Natural killer cell (primary cell): Measurements from ENCODE around the gene C1orf21. TPM values are rescaled to one million over a fixed set of nuclear protein-coding genes. Genes with fewer than 3 reads are reported as not detected.
A peak's percentile ranks its signal among the peaks of the same experiment; 100 is the strongest.

ENCODE experiments used
- ATAC-seq, 3 donors: fragments of 150-1000 bp in 2 of 3; fragments of 200-7000 bp in 1 of 3; cut with Tn5 transposase; 1 replicate in 1 of 3; 2 replicates in 2 of 3; pipeline ENCODE4 v1.10.0; 2021; ENCODE audit warnings: mild to moderate bottlenecking in 2 of 3, moderate library complexity in 2 of 3
- DNase-seq, 2 donors: peaks; one replicate each; pipeline versions ENCODE4 v3.0.0 to v3.0.0-alpha.2; 2013 to 2021; ENCODE audit warnings: mixed read lengths in 1 of 2
- H3K27ac ChIP-seq: one replicate; pipeline ENCODE4 v1.5.1; 2013; ENCODE audit warnings: mild to moderate bottlenecking, low read length
- H3K27me3 ChIP-seq: one replicate; pipeline ENCODE4 v1.6.1; 2013; ENCODE audit warnings: low read length; ENCODE audit not compliant: control insufficient read depth, insufficient read depth
- H3K36me3 ChIP-seq: one replicate; pipeline ENCODE4 v1.6.1; 2013; ENCODE audit warnings: low read length; ENCODE audit not compliant: control insufficient read depth, insufficient read depth
- H3K4me1 ChIP-seq: one replicate; pipeline ENCODE4 v1.6.1; 2013; ENCODE audit warnings: low read length; ENCODE audit not compliant: control insufficient read depth, insufficient read depth
- H3K4me3 ChIP-seq: one replicate; pipeline ENCODE4 v1.5.1; 2013; ENCODE audit warnings: low read length
- H3K9me3 ChIP-seq: one replicate; pipeline ENCODE4 v1.6.1; 2013; ENCODE audit warnings: low read length; ENCODE audit not compliant: control insufficient read depth, insufficient read depth
- H3K27ac Mint-ChIP-seq, 2 donors: one replicate each; pipeline ENCODE4 v1.8.0; 2022; ENCODE audit warnings: mild to moderate bottlenecking in 2 of 2, mixed read lengths in 2 of 2, moderate library complexity in 1 of 2
- H3K27me3 Mint-ChIP-seq, 2 donors: one replicate each; pipeline ENCODE4 v1.8.0; 2022; ENCODE audit warnings: low read depth in 2 of 2, mixed read lengths in 2 of 2
- H3K36me3 Mint-ChIP-seq: one replicate; pipeline ENCODE4 v1.8.0; 2022; ENCODE audit warnings: mixed read lengths
- H3K4me1 Mint-ChIP-seq, 2 donors: one replicate each; pipeline ENCODE4 v1.8.0; 2022; ENCODE audit warnings: mixed read lengths in 2 of 2
- H3K4me3 Mint-ChIP-seq: one replicate; pipeline ENCODE4 v1.8.0; 2022; ENCODE audit warnings: mild to moderate bottlenecking, moderate library complexity, mixed read lengths
- H3K9me3 Mint-ChIP-seq, 2 donors: one replicate each; pipeline ENCODE4 v1.8.0; 2022; ENCODE audit warnings: mixed read lengths in 2 of 2
- WGBS: methylation state at CpG from one replicate; pipeline ENCODE4 v1.1.7; 2013; ENCODE audit warnings: missing lambda C conversion rate; ENCODE audit not compliant: insufficient coverage; 5-methylcytosine and 5-hydroxymethylcytosine counted together
- intact Hi-C: fragments of 100-400 bp; cut with micrococcal nuclease; formaldehyde crosslinking; loops from one replicate; pipeline ENCODE4 v1.14.2; 2022
- total RNA-seq, 4 donors: library from RNA; stranded (reverse); fragments of 120-200 nt in 1 of 4; gene quantifications; one replicate each; pipeline versions ENCODE4 v1.2.3 to v1.2.4, GENCODE V29; 2013 to 2022
- TF ChIP-seq, protein P1 (sequence below): fragments of 200-600 bp; IDR thresholded peaks from one replicate; pipeline ENCODE4 v1.8.0; 2022; ENCODE audit warnings: antibody characterized with exemption

C1orf21 gene
- total RNA-seq, 3 donors from 2014 or later (not counting 1 experiment from before 2014, with no cell fraction given): 84.3 to 111 (median 88.3) TPM

GRCh38 chr1:184604152-184604900 lies 217.5 kb downstream of the C1orf21 start:
- H3K36me3 ChIP-seq: peaks cover 2% of the 10 kb centered on the region
- H3K27ac ChIP-seq: no peak overlapping the region
- Mint-ChIP-seq H3K9me3 (no peaks in the 10 kb centered on the region), H3K4me3 (no peak overlapping the region), H3K27me3 (no peaks in the 10 kb centered on the region), H3K4me1 (peaks cover 41 to 47% of the 10 kb centered on the region in 2 donors), H3K36me3 (no peaks in the 10 kb centered on the region), H3K27ac (peak overlapping the region in 1 of 2 donors; percentile 39)
- ATAC-seq: no peak
- TF ChIP-seq, protein P1, sequence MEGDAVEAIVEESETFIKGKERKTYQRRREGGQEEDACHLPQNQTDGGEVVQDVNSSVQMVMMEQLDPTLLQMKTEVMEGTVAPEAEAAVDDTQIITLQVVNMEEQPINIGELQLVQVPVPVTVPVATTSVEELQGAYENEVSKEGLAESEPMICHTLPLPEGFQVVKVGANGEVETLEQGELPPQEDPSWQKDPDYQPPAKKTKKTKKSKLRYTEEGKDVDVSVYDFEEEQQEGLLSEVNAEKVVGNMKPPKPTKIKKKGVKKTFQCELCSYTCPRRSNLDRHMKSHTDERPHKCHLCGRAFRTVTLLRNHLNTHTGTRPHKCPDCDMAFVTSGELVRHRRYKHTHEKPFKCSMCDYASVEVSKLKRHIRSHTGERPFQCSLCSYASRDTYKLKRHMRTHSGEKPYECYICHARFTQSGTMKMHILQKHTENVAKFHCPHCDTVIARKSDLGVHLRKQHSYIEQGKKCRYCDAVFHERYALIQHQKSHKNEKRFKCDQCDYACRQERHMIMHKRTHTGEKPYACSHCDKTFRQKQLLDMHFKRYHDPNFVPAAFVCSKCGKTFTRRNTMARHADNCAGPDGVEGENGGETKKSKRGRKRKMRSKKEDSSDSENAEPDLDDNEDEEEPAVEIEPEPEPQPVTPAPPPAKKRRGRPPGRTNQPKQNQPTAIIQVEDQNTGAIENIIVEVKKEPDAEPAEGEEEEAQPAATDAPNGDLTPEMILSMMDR: no peak
- DNase-seq: no peak
- intact Hi-C loops: no loop called here
- 93% methylated on average over 3 of the region's 3 CpGs for WGBS
- no peak overlapping the region for H3K4me3 ChIP-seq
- no peaks in the 10 kb centered on the region for H3K9me3 ChIP-seq
- H3K27me3 ChIP-seq: no peaks in the 10 kb centered on the region
- H3K4me1 ChIP-seq: no peaks in the 10 kb centered on the region

- DNase-seq (no peak), ATAC-seq (no peak)
- Mint-ChIP-seq H3K4me1 (peaks cover 47 to 57% of the 10 kb centered on the region in 2 donors), H3K27ac (no peak overlapping the region), H3K36me3 (no peaks in the 10 kb centered on the region), H3K9me3 (no peaks in the 10 kb centered on the region), H3K4me3 (no peak overlapping the region), H3K27me3 (no peaks in the 10 kb centered on the region)
- Histone ChIP-seq H3K27ac (no peak overlapping the region), H3K36me3 (peaks cover 2% of the 10 kb centered on the region), H3K4me3 (no peak overlapping the region), H3K9me3 (no peaks in the 10 kb centered on the region), H3K4me1 (no peaks in the 10 kb centered on the region), H3K27me3 (no peaks in the 10 kb centered on the region)
- 93% methylated on average over 3 of the region's 4 CpGs for WGBS
- TF ChIP-seq, protein P1: no peak
- intact Hi-C loops: no loop called here
Measured at GRCh38 chr1:184605941-184606340, 219.1 kb downstream of the C1orf21 start.

- no peaks in the 10 kb centered on the region for H3K9me3 Mint-ChIP-seq
- H3K27me3 ChIP-seq: no peaks in the 10 kb centered on the region
- no peak overlapping the region for H3K4me3 ChIP-seq
- no peaks in the 10 kb centered on the region for H3K36me3 Mint-ChIP-seq
- intact Hi-C loops: no loop called here
- WGBS: no CpG with 5 or more reads among the region's 1 CpG
- H3K27ac ChIP-seq: no peak overlapping the region
- no peaks in the 10 kb centered on the region for H3K27me3 Mint-ChIP-seq
- H3K4me1 ChIP-seq: no peaks in the 10 kb centered on the region
- H3K27ac Mint-ChIP-seq: peak overlapping the region in 1 of 2 donors; percentile 39
- peaks cover 51 to 62% of the 10 kb centered on the region in 2 donors for H3K4me1 Mint-ChIP-seq
- ATAC-seq (no peak), DNase-seq (no peak)
- TF ChIP-seq, protein P1: no peak
- H3K9me3 ChIP-seq: no peaks in the 10 kb centered on the region
- H3K36me3 ChIP-seq: peaks cover 2% of the 10 kb centered on the region
- no peak overlapping the region for H3K4me3 Mint-ChIP-seq
Measured at GRCh38 chr1:184606786-184607185, 220.0 kb downstream of the C1orf21 start.
